ENCODE data around the gene HAAO.

DNA sequence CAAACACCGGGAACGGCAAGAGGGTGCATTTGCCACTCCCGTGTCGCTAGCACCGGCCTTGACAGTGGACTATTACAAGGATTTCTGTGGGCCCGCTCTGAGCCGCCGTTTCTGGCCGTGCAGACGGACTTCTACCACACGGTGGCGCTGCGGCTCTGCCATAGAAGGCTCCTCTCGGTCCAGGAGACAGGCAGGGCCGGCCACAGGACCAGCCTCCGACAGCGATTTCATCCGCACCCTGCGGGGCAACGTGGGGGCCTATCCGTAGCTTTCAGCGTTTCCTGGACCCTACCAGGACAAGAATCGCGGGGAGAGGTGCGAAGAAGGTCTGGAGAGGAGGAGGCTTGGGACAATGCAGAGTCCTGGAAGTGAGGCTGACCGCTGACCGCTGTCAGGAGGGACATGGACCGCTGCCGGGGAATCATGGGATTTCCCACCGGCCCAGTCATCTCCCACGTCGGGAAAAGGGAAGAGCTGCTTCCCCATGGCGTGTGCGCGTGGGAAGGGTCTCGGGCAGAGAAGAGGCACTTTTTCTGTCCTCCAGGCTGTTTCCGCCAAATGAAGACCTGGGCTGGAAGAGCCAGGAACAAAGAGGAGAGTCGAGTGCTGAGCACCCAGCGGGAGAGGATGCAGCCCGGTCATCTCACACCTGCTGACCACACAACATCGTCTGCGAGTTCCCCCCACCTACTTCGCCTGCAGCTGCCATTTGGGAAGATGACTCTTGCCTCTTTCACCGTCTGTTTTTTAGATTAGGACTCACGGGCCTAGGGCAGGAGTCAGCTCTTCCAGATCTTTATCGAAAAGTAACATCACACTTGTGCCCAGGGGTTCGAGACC is 35.5 kb upstream of the HAAO start:
- TF ChIP-seq, protein P1, sequence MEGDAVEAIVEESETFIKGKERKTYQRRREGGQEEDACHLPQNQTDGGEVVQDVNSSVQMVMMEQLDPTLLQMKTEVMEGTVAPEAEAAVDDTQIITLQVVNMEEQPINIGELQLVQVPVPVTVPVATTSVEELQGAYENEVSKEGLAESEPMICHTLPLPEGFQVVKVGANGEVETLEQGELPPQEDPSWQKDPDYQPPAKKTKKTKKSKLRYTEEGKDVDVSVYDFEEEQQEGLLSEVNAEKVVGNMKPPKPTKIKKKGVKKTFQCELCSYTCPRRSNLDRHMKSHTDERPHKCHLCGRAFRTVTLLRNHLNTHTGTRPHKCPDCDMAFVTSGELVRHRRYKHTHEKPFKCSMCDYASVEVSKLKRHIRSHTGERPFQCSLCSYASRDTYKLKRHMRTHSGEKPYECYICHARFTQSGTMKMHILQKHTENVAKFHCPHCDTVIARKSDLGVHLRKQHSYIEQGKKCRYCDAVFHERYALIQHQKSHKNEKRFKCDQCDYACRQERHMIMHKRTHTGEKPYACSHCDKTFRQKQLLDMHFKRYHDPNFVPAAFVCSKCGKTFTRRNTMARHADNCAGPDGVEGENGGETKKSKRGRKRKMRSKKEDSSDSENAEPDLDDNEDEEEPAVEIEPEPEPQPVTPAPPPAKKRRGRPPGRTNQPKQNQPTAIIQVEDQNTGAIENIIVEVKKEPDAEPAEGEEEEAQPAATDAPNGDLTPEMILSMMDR (IDR thresholded peaks at IDR 0.05), result peak; percentile 87 to 97 (median 95)
- no peak for TF ChIP-seq POLR2A (IDR thresholded peaks at IDR 0.05)
